SU-DHL-6 (cell line): ENCODE data around the gene PIR.

Experiments
- H2AFZ ChIP-seq: fragments of 200-600 bp; sonication (generic); 2 replicates; pipeline ENCODE4 v1.6.1; 2014; ENCODE audit warnings: low read depth, mild to moderate bottlenecking, moderate library complexity, mixed read lengths, antibody characterized with exemption, low read length; ENCODE audit not compliant: severe bottlenecking
- H3F3A ChIP-seq: fragments of 200-600 bp; shearing (Covaris generic); 2 replicates; pipeline ENCODE4 v1.6.0; 2016; ENCODE audit warnings: antibody characterized with exemption, mild to moderate bottlenecking; ENCODE audit not compliant: insufficient read depth
- H3K27ac ChIP-seq: fragments of 200-600 bp; sonication (generic); 2 replicates; pipeline ENCODE4 v1.5.1; 2016; ENCODE audit warnings: low read depth, mild to moderate bottlenecking, low read length, moderate library complexity, mixed read lengths
- H3K27me3 ChIP-seq: fragments of 200-600 bp; sonication (generic), shearing (Covaris generic); 2 replicates; pipeline ENCODE4 v1.6.0; 2014; ENCODE audit warnings: mild to moderate bottlenecking, low read length
- H3K36me3 ChIP-seq: fragments of 200-600 bp; sonication (generic); 2 replicates; pipeline ENCODE4 v1.6.1; 2014; ENCODE audit warnings: mild to moderate bottlenecking, low read length, mixed read lengths
- H3K4me2 ChIP-seq: fragments of 300-600, 200-600 bp; shearing (Covaris generic), sonication (generic); 2 replicates; pipeline ENCODE4 v1.6.0; 2014; ENCODE audit warnings: low read length, low read depth, mild to moderate bottlenecking; ENCODE audit not compliant: poor library complexity, severe bottlenecking
- H3K4me3 ChIP-seq: fragments of 200-600 bp; sonication (generic); 2 replicates; pipeline ENCODE4 v1.5.1; 2014; ENCODE audit warnings: antibody characterized with exemption, low read length, mild to moderate bottlenecking, mixed read lengths; ENCODE audit not compliant: insufficient read depth, poor library complexity, severe bottlenecking
- H3K79me2 ChIP-seq: fragments of 200-600 bp; sonication (generic); 2 replicates; pipeline ENCODE4 v1.6.1; 2014; ENCODE audit warnings: mild to moderate bottlenecking, low read length, moderate library complexity; ENCODE audit not compliant: insufficient read depth
- H3K9ac ChIP-seq: fragments of 200-600 bp; sonication (generic); 2 replicates; pipeline ENCODE4 v1.7.0; 2014; ENCODE audit warnings: mild to moderate bottlenecking, low read length
- H3K9me2 ChIP-seq: fragments of 200-600 bp; sonication (generic); replicated peaks from 2 replicates; pipeline ENCODE4 v1.6.1; 2014; ENCODE audit warnings: low read length; ENCODE audit not compliant: insufficient read depth
- H3K9me3 ChIP-seq: fragments of 200-600 bp; sonication (generic); 2 replicates; pipeline ENCODE4 v1.6.1; 2014; ENCODE audit warnings: low read length, mixed read lengths; ENCODE audit not compliant: insufficient read depth
- H4K20me1 ChIP-seq: fragments of 200-600 bp; sonication (generic); 2 replicates; pipeline ENCODE4 v1.6.1; 2014; ENCODE audit warnings: low read depth, mild to moderate bottlenecking, antibody characterized with exemption, low read length, moderate library complexity, mixed read lengths
- EZH2phosphoT487 ChIP-seq: fragments of 200-600 bp; sonication (generic), shearing (Covaris generic); conservative IDR thresholded peaks from 2 replicates; pipeline ENCODE4 v1.6.1; 2018; ENCODE audit warnings: mild to moderate bottlenecking, antibody characterized with exemption, low read length, moderate library complexity, mixed read lengths
- TF ChIP-seq, protein P1 (sequence below): fragments of 200-600 bp; sonication (generic); IDR thresholded peaks from one replicate; pipeline ENCODE4 v1.5.1; 2017; ENCODE audit warnings: antibody characterized with exemption, mild to moderate bottlenecking, low read length, moderate library complexity; ENCODE audit not compliant: insufficient read depth, poor library complexity, severe bottlenecking

Gene PIR

DNA sequence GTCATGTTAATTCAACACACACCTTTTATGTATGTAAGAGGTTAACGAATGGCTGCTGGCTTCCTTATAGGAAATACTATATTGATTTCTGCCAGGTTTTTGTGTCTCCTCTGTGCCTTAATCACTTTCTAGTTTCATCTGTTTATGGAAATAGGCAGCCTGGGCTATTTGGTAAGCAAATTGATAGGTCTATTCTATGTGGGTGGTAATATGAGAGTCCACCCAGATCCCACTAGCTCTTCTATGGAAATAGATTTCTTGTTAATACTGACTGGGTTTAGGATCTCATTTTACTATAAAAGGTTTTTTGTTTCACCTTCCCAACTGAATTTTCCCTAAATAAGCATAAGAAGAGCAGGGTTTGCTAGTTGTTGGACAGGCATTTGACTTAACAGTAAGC is 11.5 kb upstream of the PIR start:
- no peaks in the 10 kb centered on the region for H3K79me2 ChIP-seq
- H3K27ac ChIP-seq: no peak overlapping the region
- H3K9ac ChIP-seq: no peak overlapping the region
- no peaks in the 10 kb centered on the region for H3K36me3 ChIP-seq
- no peaks in the 10 kb centered on the region for H4K20me1 ChIP-seq
- no peak for TF ChIP-seq EZH2phosphoT487
- TF ChIP-seq, protein P1, sequence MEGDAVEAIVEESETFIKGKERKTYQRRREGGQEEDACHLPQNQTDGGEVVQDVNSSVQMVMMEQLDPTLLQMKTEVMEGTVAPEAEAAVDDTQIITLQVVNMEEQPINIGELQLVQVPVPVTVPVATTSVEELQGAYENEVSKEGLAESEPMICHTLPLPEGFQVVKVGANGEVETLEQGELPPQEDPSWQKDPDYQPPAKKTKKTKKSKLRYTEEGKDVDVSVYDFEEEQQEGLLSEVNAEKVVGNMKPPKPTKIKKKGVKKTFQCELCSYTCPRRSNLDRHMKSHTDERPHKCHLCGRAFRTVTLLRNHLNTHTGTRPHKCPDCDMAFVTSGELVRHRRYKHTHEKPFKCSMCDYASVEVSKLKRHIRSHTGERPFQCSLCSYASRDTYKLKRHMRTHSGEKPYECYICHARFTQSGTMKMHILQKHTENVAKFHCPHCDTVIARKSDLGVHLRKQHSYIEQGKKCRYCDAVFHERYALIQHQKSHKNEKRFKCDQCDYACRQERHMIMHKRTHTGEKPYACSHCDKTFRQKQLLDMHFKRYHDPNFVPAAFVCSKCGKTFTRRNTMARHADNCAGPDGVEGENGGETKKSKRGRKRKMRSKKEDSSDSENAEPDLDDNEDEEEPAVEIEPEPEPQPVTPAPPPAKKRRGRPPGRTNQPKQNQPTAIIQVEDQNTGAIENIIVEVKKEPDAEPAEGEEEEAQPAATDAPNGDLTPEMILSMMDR: no peak
- H3F3A ChIP-seq: no peaks in the 10 kb centered on the region
- H3K4me2 ChIP-seq: no peak overlapping the region
- no peaks in the 10 kb centered on the region for H3K9me2 ChIP-seq
- no peaks in the 10 kb centered on the region for H3K27me3 ChIP-seq
- no peaks in the 10 kb centered on the region for H3K9me3 ChIP-seq
- no peak overlapping the region for H3K4me3 ChIP-seq
- no peak overlapping the region for H2AFZ ChIP-seq

GRCh38 chrX:15501506-15501905 is 8.4 kb upstream of the PIR start:
- no peak overlapping the region for H3K4me3 ChIP-seq
- no peaks in the 10 kb centered on the region for H3K27me3 ChIP-seq
- TF ChIP-seq, protein P1: no peak
- TF ChIP-seq EZH2phosphoT487: no peak
- H3K9me3 ChIP-seq: no peaks in the 10 kb centered on the region
- H3K79me2 ChIP-seq: no peaks in the 10 kb centered on the region
- no peaks in the 10 kb centered on the region for H3F3A ChIP-seq
- no peaks in the 10 kb centered on the region for H4K20me1 ChIP-seq
- H3K9me2 ChIP-seq: no peaks in the 10 kb centered on the region
- no peaks in the 10 kb centered on the region for H3K36me3 ChIP-seq
- H3K27ac ChIP-seq: no peak overlapping the region
- H2AFZ ChIP-seq: no peak overlapping the region
- no peak overlapping the region for H3K9ac ChIP-seq
- H3K4me2 ChIP-seq: no peak overlapping the region

- Histone ChIP-seq H3K27me3 (no peaks in the 10 kb centered on the region), H3K9me3 (no peaks in the 10 kb centered on the region), H3K4me3 (no peak within 1 kb of the TSS), H3K9me2 (no peaks in the 10 kb centered on the region), H3F3A (no peaks in the 10 kb centered on the region), H3K27ac (no peak within 1 kb of the TSS), H3K9ac (no peak within 1 kb of the TSS), H4K20me1 (no peaks in the 10 kb centered on the region), H3K36me3 (no peaks in the 10 kb centered on the region), H2AFZ (no peak within 1 kb of the TSS), H3K79me2 (no peaks in the 10 kb centered on the region), H3K4me2 (no peak within 1 kb of the TSS)
- TF ChIP-seq, protein P1: no peak
- TF ChIP-seq EZH2phosphoT487: no peak
These were observed 7.4 kb upstream of the PIR start, which contains the start of gene BMX for GRCh38 chrX:15500497-15500966. TSS of gene BMX (plus strand) at chrX:15500807. CDS start at chrX:15508354, 7,547 bp downstream.
